Measurements from ENCODE around the gene C1D. TPM values are rescaled to one million over a fixed set of nuclear protein-coding genes. Genes with fewer than 3 reads are reported as not detected.

C1D gene
- total and polyA plus RNA-seq, 2 experiments from 2014 or later: 30.1 to 39.7 TPM

DNA sequence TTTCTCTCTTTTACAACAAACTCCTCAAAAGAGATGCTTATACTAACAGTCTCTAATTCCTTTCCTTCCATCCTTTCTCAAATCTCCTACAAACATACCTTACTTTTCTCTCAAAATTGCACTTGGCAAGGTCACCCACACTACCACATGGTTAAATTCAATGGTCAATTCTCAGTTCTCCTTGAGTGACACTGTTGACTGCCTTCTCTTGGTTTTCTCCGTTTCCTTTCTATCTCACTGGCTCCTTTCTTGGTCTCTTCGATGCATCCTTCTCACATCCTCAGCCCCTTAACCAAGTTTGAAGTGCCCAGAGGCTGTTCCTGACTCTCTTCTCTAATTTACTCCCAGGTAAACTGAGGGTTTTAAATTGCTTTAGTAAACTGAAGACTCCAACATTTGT is 12.5 kb downstream of the C1D start:
- Histone ChIP-seq H3F3A (replicated peaks; ENCODE audit: low read depth) (no peaks in the 10 kb centered on the region), H3K9me2 (ENCODE audit: insufficient read depth) (no peaks in the 10 kb centered on the region), H3K4me2 (no peak overlapping the region), H3K27ac (ENCODE audit: low read depth) (no peak overlapping the region), H2AFZ (no peak overlapping the region), H3K27me3 (ENCODE audit: insufficient read depth) (no peaks in the 10 kb centered on the region), H3K4me3 (no peak overlapping the region), H3K36me3 (ENCODE audit: insufficient read depth) (no peaks in the 10 kb centered on the region), H3K79me2 (replicated peaks; ENCODE audit: insufficient read depth) (peaks cover 81% of the 10 kb centered on the region), H3K4me1 (ENCODE audit: insufficient read depth) (no peaks in the 10 kb centered on the region), H4K20me1 (replicated peaks; ENCODE audit: insufficient read depth) (peaks cover 27% of the 10 kb centered on the region)
- no peaks in the 10 kb centered on the region for H3K36me3 Mint-ChIP-seq (ENCODE audit: low read depth)
- DNase-seq (ENCODE audit: low spot score): no peak
- H3K27me3 Mint-ChIP-seq (ENCODE audit: insufficient read depth, low read depth, poor library complexity): no peaks in the 10 kb centered on the region
- H3K9me3 Mint-ChIP-seq: no peaks in the 10 kb centered on the region
- TF ChIP-seq ETS1 (IDR thresholded peaks at IDR 0.05) (no peak), STAT1 (IDR thresholded peaks at IDR 0.05; ENCODE audit: unreplicated experiment) (no peak), CREB1 (CRISPR knock-in tag; IDR thresholded peaks at IDR 0.05; ENCODE audit: low read depth) (no peak), POLR2AphosphoS5 (IDR thresholded peaks at IDR 0.05; ENCODE audit: low read depth) (no peak), JUNB (IDR thresholded peaks at IDR 0.05; ENCODE audit: unreplicated experiment) (no peak), NANOG (IDR thresholded peaks at IDR 0.05; ENCODE audit: borderline replicate concordance) (no peak), ZNF114 (CRISPR knock-in tag; IDR thresholded peaks at IDR 0.05) (no peak), EZH2phosphoT487 (IDR thresholded peaks at IDR 0.05; ENCODE audit: unreplicated experiment) (no peak)
- TF ChIP-seq, protein P1, sequence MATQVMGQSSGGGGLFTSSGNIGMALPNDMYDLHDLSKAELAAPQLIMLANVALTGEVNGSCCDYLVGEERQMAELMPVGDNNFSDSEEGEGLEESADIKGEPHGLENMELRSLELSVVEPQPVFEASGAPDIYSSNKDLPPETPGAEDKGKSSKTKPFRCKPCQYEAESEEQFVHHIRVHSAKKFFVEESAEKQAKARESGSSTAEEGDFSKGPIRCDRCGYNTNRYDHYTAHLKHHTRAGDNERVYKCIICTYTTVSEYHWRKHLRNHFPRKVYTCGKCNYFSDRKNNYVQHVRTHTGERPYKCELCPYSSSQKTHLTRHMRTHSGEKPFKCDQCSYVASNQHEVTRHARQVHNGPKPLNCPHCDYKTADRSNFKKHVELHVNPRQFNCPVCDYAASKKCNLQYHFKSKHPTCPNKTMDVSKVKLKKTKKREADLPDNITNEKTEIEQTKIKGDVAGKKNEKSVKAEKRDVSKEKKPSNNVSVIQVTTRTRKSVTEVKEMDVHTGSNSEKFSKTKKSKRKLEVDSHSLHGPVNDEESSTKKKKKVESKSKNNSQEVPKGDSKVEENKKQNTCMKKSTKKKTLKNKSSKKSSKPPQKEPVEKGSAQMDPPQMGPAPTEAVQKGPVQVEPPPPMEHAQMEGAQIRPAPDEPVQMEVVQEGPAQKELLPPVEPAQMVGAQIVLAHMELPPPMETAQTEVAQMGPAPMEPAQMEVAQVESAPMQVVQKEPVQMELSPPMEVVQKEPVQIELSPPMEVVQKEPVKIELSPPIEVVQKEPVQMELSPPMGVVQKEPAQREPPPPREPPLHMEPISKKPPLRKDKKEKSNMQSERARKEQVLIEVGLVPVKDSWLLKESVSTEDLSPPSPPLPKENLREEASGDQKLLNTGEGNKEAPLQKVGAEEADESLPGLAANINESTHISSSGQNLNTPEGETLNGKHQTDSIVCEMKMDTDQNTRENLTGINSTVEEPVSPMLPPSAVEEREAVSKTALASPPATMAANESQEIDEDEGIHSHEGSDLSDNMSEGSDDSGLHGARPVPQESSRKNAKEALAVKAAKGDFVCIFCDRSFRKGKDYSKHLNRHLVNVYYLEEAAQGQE (IDR thresholded peaks at IDR 0.05; ENCODE audit: unreplicated experiment): no peak
- ATAC-seq: no peak
- H3K4me1 Mint-ChIP-seq: peaks cover 4% of the 10 kb centered on the region; the same call in 2 of the 3 replicates
- H3K4me3 Mint-ChIP-seq: no peak overlapping the region
- no peak overlapping the region for H3K27ac Mint-ChIP-seq

DNA sequence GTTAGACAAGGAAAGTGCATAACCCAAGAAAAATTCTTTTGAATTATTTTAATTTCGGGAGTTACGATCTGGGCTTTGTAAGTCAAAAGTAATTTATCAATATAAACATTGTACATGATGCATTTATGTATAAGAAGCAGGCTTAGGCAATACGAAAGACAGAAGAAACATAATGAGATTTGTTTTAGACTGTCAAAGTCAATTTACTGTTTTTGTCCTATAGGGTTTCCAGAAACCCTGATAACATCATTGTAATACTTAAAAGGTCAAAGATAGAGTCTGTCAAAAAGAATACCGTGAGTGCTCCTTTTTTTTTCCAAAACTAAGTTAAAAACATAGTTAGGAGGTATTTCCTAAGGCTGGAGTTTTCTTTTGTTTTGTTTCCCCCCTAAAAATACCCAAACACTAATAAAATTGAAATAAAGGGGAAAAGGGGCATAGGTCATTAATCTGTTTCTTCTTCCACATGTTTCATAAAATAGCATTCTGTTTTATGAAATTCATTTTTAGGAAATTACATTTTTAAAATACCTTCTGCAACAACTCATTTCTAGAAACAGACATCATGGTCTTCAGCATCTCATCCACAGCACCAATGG is 16.1 kb downstream of the C1D start:
- Mint-ChIP-seq H3K4me3 (no peak overlapping the region), H3K36me3 (ENCODE audit: low read depth) (no peaks in the 10 kb centered on the region), H3K4me1 (no peaks in the 10 kb centered on the region), H3K9me3 (no peaks in the 10 kb centered on the region), H3K27ac (no peak overlapping the region), H3K27me3 (ENCODE audit: insufficient read depth, low read depth, poor library complexity) (no peaks in the 10 kb centered on the region)
- Histone ChIP-seq H3F3A (replicated peaks; ENCODE audit: low read depth) (no peaks in the 10 kb centered on the region), H2AFZ (no peak overlapping the region), H4K20me1 (replicated peaks; ENCODE audit: insufficient read depth) (peaks cover 12% of the 10 kb centered on the region), H3K4me1 (ENCODE audit: insufficient read depth) (no peaks in the 10 kb centered on the region), H3K27ac (ENCODE audit: low read depth) (no peak overlapping the region), H3K27me3 (ENCODE audit: insufficient read depth) (no peaks in the 10 kb centered on the region), H3K4me2 (no peak overlapping the region), H3K9me2 (ENCODE audit: insufficient read depth) (no peaks in the 10 kb centered on the region), H3K4me3 (no peak overlapping the region), H3K79me2 (replicated peaks; ENCODE audit: insufficient read depth) (peaks cover 45% of the 10 kb centered on the region), H3K36me3 (ENCODE audit: insufficient read depth) (no peaks in the 10 kb centered on the region)
- no peak for DNase-seq (ENCODE audit: low spot score)
- no peak for ATAC-seq
- no peak for TF ChIP-seq ZNF331 (CRISPR knock-in tag; IDR thresholded peaks at IDR 0.05; ENCODE audit: low read depth)
- TF ChIP-seq, protein P1 (IDR thresholded peaks at IDR 0.05; ENCODE audit: unreplicated experiment): no peak
- no peak for TF ChIP-seq ETS1 (IDR thresholded peaks at IDR 0.05)
- TF ChIP-seq STAT1 (IDR thresholded peaks at IDR 0.05; ENCODE audit: unreplicated experiment): no peak
- TF ChIP-seq EZH2 (IDR thresholded peaks at IDR 0.05; ENCODE audit: low read depth, unreplicated experiment): no peak
- no peak for TF ChIP-seq NANOG (IDR thresholded peaks at IDR 0.05; ENCODE audit: borderline replicate concordance)
- TF ChIP-seq JUNB (IDR thresholded peaks at IDR 0.05; ENCODE audit: unreplicated experiment): no peak
- no peak for TF ChIP-seq POLR2AphosphoS5 (IDR thresholded peaks at IDR 0.05; ENCODE audit: low read depth)
- no peak for TF ChIP-seq CREB1 (CRISPR knock-in tag; IDR thresholded peaks at IDR 0.05; ENCODE audit: low read depth)
- TF ChIP-seq, protein P2, sequence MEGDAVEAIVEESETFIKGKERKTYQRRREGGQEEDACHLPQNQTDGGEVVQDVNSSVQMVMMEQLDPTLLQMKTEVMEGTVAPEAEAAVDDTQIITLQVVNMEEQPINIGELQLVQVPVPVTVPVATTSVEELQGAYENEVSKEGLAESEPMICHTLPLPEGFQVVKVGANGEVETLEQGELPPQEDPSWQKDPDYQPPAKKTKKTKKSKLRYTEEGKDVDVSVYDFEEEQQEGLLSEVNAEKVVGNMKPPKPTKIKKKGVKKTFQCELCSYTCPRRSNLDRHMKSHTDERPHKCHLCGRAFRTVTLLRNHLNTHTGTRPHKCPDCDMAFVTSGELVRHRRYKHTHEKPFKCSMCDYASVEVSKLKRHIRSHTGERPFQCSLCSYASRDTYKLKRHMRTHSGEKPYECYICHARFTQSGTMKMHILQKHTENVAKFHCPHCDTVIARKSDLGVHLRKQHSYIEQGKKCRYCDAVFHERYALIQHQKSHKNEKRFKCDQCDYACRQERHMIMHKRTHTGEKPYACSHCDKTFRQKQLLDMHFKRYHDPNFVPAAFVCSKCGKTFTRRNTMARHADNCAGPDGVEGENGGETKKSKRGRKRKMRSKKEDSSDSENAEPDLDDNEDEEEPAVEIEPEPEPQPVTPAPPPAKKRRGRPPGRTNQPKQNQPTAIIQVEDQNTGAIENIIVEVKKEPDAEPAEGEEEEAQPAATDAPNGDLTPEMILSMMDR (conservative IDR thresholded peaks at IDR 0.05; ENCODE audit: low read depth in 2 of 2): no peak

All from GM23338 (cell line).